UCSD-AML1 (cell line): ENCODE results near the gene CCDC122.

ENCODE experiments used
- DNase-seq: peaks from one replicate; lab custom pipeline; 2025; ENCODE audit not compliant: unreplicated experiment; lab: John Stamatoyannopoulos, UW

The CCDC122 gene

GRCh38 chr13:43804461-43805070 lies 75.0 kb downstream of the CCDC122 start:
- DNase-seq: no peak

- DNase-seq: no peak
These were observed 77.0 kb downstream of the CCDC122 start for GRCh38 chr13:43802511-43802910.

GRCh38 chr13:43800828-43801227 lies 78.7 kb downstream of the CCDC122 start:
- DNase-seq: no peak

- no peak for DNase-seq
These were observed 80.3 kb downstream of the CCDC122 start for GRCh38 chr13:43799191-43799590.

GRCh38 chr13:43797869-43798268 lies 81.7 kb downstream of the CCDC122 start:
- DNase-seq: no peak

- DNase-seq: no peak
These were observed 82.4 kb downstream of the CCDC122 start for GRCh38 chr13:43797159-43797558.

GRCh38 chr13:43794416-43794815 lies 85.1 kb downstream of the CCDC122 start:
- DNase-seq: no peak

- no peak for DNase-seq
These were observed 87.3 kb downstream of the CCDC122 start for GRCh38 chr13:43792076-43792881.

GRCh38 chr13:43787997-43788396 lies 91.5 kb downstream of the CCDC122 start:
- no peak for DNase-seq

GRCh38 chr13:43787518-43787891 lies 92.0 kb downstream of the CCDC122 start:
- no peak for DNase-seq

- peak; percentile 62 for DNase-seq
These were observed 92.6 kb downstream of the CCDC122 start, which contains the start of gene ENOX1 for GRCh38 chr13:43786766-43787517. Gene ENOX1 (minus strand): TSS chr13:43786972.

GRCh38 chr13:43786472-43786765 lies 93.1 kb downstream of the CCDC122 start:
- no peak for DNase-seq
